GM18505 (cell line): Measurements from ENCODE around the gene PIGN.
"Not testable (repeated sequence)": the region's sequence is repeated elsewhere in the genome, so short reads cannot be mapped to it uniquely, and the experiment has no call there.

Experiments
- ATAC-seq: cut with Tn5 transposase; IDR thresholded peaks from one replicate; pipeline ENCODE4 v1.9.1; 2021; ENCODE audit not compliant: unreplicated experiment
- POLR2A ChIP-seq: IDR thresholded peaks from 4 replicates; pipeline ENCODE4 v1.6.1; 2011; ENCODE audit warnings: borderline replicate concordance; ENCODE audit not compliant: insufficient read depth, insufficient read length; ENCODE audit errors: extremely low read depth

The PIGN gene

GRCh38 chr18:62044490-62045000 lies 142.3 kb downstream of the PIGN start:
- no peak for TF ChIP-seq POLR2A
- no peak for ATAC-seq

- ATAC-seq: no peak
- no peak for TF ChIP-seq POLR2A
Measured at GRCh38 chr18:62037989-62038778, 148.7 kb downstream of the PIGN start.

GRCh38 chr18:62037012-62037742 lies 149.7 kb downstream of the PIGN start:
- no peak for TF ChIP-seq POLR2A

GRCh38 chr18:62034286-62034685 lies 152.6 kb downstream of the PIGN start:
- ATAC-seq: not testable (repeated sequence)

More at GRCh38 chr18:62037012-62037742, 149.7 kb downstream of the PIGN start:
- ATAC-seq: no peak

- no peak for TF ChIP-seq POLR2A
- ATAC-seq: no peak
Measured at GRCh38 chr18:62033756-62034155, 153.1 kb downstream of the PIGN start.

- TF ChIP-seq POLR2A: no peak
- ATAC-seq: no peak
Measured at GRCh38 chr18:62033207-62033606, 153.6 kb downstream of the PIGN start.

- no peak for ATAC-seq
- TF ChIP-seq POLR2A: no peak
Measured at GRCh38 chr18:62030091-62030985, 156.5 kb downstream of the PIGN start.

- ATAC-seq: no peak
- TF ChIP-seq POLR2A: no peak
Measured at GRCh38 chr18:62028715-62029114, 158.1 kb downstream of the PIGN start.

GRCh38 chr18:62027914-62028520 lies 158.8 kb downstream of the PIGN start:
- ATAC-seq: no peak
- TF ChIP-seq POLR2A: no peak

GRCh38 chr18:62026586-62026985 lies 160.3 kb downstream of the PIGN start:
- TF ChIP-seq POLR2A: no peak
- no peak for ATAC-seq

- no peak for ATAC-seq
- TF ChIP-seq POLR2A: no peak
Measured at GRCh38 chr18:62024983-62025382, 161.9 kb downstream of the PIGN start.

GRCh38 chr18:62023536-62023935 lies 163.3 kb downstream of the PIGN start:
- no peak for ATAC-seq
- TF ChIP-seq POLR2A: no peak

GRCh38 chr18:62018759-62019041 lies 168.2 kb downstream of the PIGN start:
- no peak for TF ChIP-seq POLR2A
- no peak for ATAC-seq
